Posterior vena cava (tissue), 2 donors: ENCODE results near the gene LCP1. TPM values are rescaled to one million over a fixed set of nuclear protein-coding genes. Genes with fewer than 3 reads are reported as not detected.

Experiments
- DNase-seq: peaks from one replicate; pipeline ENCODE4 v3.0.0-alpha.2; 2020; ENCODE audit warnings: low spot score
- intact Hi-C, 2 donors: fragments of 100-400 bp; cut with DNase I; formaldehyde crosslinking; loops; one replicate each; pipeline versions ENCODE4 v1.14.1 to v1.14.2; 2022 to 2023
- total RNA-seq, 2 donors: library from RNA; stranded (reverse); fragmentation: NEBNext Ultra II Directional; extraction: Animal tissue kit (Norgen Biotek cat#: 25700); gene quantifications; one replicate each; pipeline ENCODE4 v1.2.1, GENCODE V29; 2021
- donor health status: DM: yes; HTN: yes; CAD: no.
- donor health status: DM: yes; HTN: yes; CAD: no.

The LCP1 gene
- total RNA-seq, 2 donors from 2014 or later: 72.8 to 73.8 TPM

GRCh38 chr13:46079770-46080169, 102.2 kb downstream of the LCP1 start:
- intact Hi-C loops: no loop called here
- no peak for DNase-seq

GRCh38 chr13:46077265-46077664, 104.7 kb downstream of the LCP1 start:
- no peak for DNase-seq
- intact Hi-C loops: no loop called here

GRCh38 chr13:46076827-46077226, 105.2 kb downstream of the LCP1 start:
- DNase-seq: no peak
- intact Hi-C loops: no loop called here

Other genes starting within 250 kb of the LCP1 start
- gene ZC3H13, start 129.4 kb downstream of the LCP1 start, total RNA-seq: 10 to 100 TPM; 48.6 to 58.9 TPM
- gene CPB2, start 77.1 kb downstream of the LCP1 start, total RNA-seq: not detected
- under 1 TPM in 1 of 2 donors, not detected in 1; 0.42 TPM for gene LRRC63, start 29.8 kb upstream of the LCP1 start, total RNA-seq
- gene RUBCNL, start 205.1 kb upstream of the LCP1 start, total RNA-seq: 1 to 10 TPM; 3.6 to 5.3 TPM